ENCODE results near the gene PCDHGA1.

GRCh38 chr5:141523991-141524390 is 193.7 kb downstream of the PCDHGA1 start:
- no peak for TF ChIP-seq CTCF (IDR thresholded peaks at IDR 0.05)
- no peak for TF ChIP-seq POLR2A (IDR thresholded peaks at IDR 0.05)

Data from right lobe of liver (tissue), 4 donors.